ENCODE results near the gene MGMT.

The MGMT gene

GRCh38 chr10:129814681-129815646 is 347.9 kb downstream of the MGMT start:
- no peak for DNase-seq

GRCh38 chr10:129815898-129816655 is 349.0 kb downstream of the MGMT start:
- no peak for DNase-seq

- no peak for DNase-seq
Measured at GRCh38 chr10:129816656-129817045, 349.6 kb downstream of the MGMT start.
